GM12801 (cell line): ENCODE measurements around the gene PEMT.

Experiments used
- CTCF ChIP-seq: IDR thresholded peaks from one replicate; pipeline ENCODE4 v1.5.1; 2011; ENCODE audit warnings: control low read depth; ENCODE audit not compliant: insufficient read length; ENCODE audit errors: extremely low read depth

Gene PEMT

DNA sequence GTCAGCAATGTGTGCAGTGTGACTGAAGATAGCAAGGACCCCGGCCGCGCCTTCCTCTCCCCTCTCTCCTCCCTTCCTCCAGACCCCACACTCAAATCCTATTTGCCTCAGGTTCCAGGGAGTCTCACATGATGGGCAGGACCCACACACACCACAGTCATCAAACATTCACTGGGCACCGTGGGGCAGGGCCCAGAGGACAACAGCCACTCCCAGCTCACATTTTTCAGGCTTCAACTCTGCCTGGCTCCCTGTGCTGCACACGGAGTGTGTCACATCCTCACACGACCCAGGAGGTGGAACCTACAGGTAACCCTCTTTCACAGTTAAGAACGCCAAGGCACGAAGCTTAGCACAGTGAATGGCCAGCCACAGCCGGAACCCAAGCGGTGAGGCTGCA is 30.5 kb downstream of the PEMT start:
- no peak for TF ChIP-seq CTCF

DNA sequence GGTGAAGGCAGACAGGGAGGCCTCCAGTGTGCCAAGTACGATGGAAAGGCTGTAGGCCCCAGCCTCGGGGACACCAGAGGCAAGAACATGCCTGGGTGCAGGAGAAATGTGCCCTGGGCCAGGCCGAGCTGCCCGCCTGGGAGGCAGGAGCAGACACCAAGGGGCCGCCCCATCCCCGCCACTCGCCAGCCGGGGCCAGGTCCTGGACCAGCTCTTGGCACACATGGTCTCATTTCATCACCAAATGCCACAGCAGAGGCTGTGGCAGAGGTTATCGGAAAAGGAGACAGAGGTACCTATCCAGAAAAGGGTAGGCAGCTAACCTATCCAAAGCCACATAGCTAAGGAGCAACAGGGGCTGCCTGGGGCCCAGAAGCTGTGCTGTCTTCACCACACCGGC is 31.3 kb downstream of the PEMT start:
- no peak for TF ChIP-seq CTCF

GRCh38 chr17:17559164-17559563 is 32.3 kb downstream of the PEMT start:
- TF ChIP-seq CTCF: no peak

DNA sequence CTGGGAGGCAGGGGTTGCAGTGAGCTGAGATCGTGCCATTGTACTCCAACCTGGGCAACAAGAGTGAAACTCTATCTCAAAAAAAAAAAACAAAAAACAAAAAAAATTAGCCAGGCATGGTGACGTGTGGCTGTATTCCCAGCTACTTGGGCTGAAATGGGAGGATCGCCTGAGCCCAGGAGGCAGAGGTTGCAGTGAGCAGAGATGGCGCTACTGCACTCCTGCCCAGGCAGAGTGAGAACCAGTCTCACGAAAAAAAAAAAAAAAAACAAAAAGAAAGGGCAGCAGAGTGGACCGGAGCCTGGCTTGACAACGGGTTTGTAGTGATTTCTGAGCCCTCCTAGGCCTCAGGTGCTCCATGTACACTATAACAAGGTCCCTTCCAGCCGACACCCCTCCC is 33.1 kb downstream of the PEMT start:
- no peak for TF ChIP-seq CTCF

- TF ChIP-seq CTCF: no peak
These were observed 33.7 kb downstream of the PEMT start for GRCh38 chr17:17557796-17558195.

GRCh38 chr17:17556671-17557070 is 34.8 kb downstream of the PEMT start:
- no peak for TF ChIP-seq CTCF

- no peak for TF ChIP-seq CTCF
These were observed 35.6 kb downstream of the PEMT start for GRCh38 chr17:17555906-17556305.

- TF ChIP-seq CTCF: no peak
These were observed 36.4 kb downstream of the PEMT start for GRCh38 chr17:17555151-17555550.
